Activated naive CD4-positive, alpha-beta T cell treated with anti-CD3 and anti-CD28 coated beads, Interleukin-2, amount 10 ng/mL, durations not matched to agents 7 days and 5 days (primary cell): ENCODE measurements around the gene SF3A1.
A peak's percentile ranks its signal among the peaks of the same experiment; 100 is the strongest.

Experiments used
- CTCF ChIA-PET: fragments of 350-600 bp; sonication (Branson Sonifier 250); formaldehyde crosslinking; loops from one replicate; lab custom pipeline; 2021; ENCODE audit warnings: antibody characterized with exemption; lab: Charles Lee
- DNase-seq: peaks from one replicate; pipeline ENCODE4 v3.0.0-alpha.2; 2020
- H3K27ac Mint-ChIP-seq: one replicate; pipeline ENCODE4 v1.8.0; 2021; ENCODE audit warnings: mild to moderate bottlenecking, moderate library complexity, mixed read lengths
- H3K27me3 Mint-ChIP-seq: one replicate; pipeline ENCODE4 v1.8.0; 2021; ENCODE audit warnings: mild to moderate bottlenecking, mixed read lengths
- H3K36me3 Mint-ChIP-seq: one replicate; pipeline ENCODE4 v1.8.0; 2021; ENCODE audit warnings: mixed read lengths
- H3K4me1 Mint-ChIP-seq: one replicate; pipeline ENCODE4 v1.8.0; 2021; ENCODE audit warnings: mixed read lengths
- H3K4me3 Mint-ChIP-seq: one replicate; pipeline ENCODE4 v1.8.0; 2021; ENCODE audit warnings: mild to moderate bottlenecking, moderate library complexity, mixed read lengths
- H3K9me3 Mint-ChIP-seq: one replicate; pipeline ENCODE4 v1.8.0; 2021; ENCODE audit warnings: mixed read lengths

Gene SF3A1

DNA sequence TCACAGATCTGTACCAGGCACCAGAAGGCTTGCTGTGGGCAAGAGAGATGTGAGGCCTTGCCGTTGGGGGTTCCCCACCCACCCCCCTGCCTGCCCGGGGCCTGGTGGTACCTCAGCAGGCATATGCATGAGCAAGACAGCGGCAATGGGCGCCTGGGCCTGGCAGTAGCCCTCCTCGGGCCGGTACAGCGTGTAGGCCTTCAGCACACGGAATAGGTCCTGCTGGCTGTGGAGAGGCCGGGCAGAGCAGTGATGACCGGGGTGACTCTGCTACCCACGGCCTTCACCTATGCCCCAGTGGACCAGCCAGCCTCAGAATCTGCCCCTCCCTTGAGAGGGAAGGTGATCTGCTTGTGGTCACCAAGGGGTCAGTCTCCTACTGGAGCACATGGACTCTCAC, 61.9 kb downstream of the SF3A1 start:
- H3K27me3 Mint-ChIP-seq, result no peaks in the 10 kb centered on the region
- H3K4me3 Mint-ChIP-seq, result no peak overlapping the region
- H3K9me3 Mint-ChIP-seq, result no peaks in the 10 kb centered on the region
- H3K4me1 Mint-ChIP-seq, result peaks cover 72% of the 10 kb centered on the region
- no peak for DNase-seq
- peaks cover 56% of the 10 kb centered on the region for H3K36me3 Mint-ChIP-seq
- H3K27ac Mint-ChIP-seq, result no peak overlapping the region
- CTCF ChIA-PET, result no interaction called here

- CTCF ChIA-PET, result interaction anchor here (8.7 kb wide), 1 partner anchor 12 kb away, joined by 57 read pairs; no protein-coding TSS in a partner anchor
- Mint-ChIP-seq H3K9me3 (no peaks in the 10 kb centered on the region), H3K27me3 (no peaks in the 10 kb centered on the region), H3K4me3 (no peak overlapping the region), H3K36me3 (peaks cover 52% of the 10 kb centered on the region), H3K4me1 (peaks cover 70% of the 10 kb centered on the region), H3K27ac (peak overlapping the region; percentile 77)
- no peak for DNase-seq
Observed at GRCh38 chr22:30294066-30294465, 62.6 kb downstream of the SF3A1 start.

GRCh38 chr22:30293026-30293425, 63.7 kb downstream of the SF3A1 start:
- Mint-ChIP-seq H3K27me3 (no peaks in the 10 kb centered on the region), H3K4me1 (peaks cover 70% of the 10 kb centered on the region), H3K27ac (no peak overlapping the region), H3K9me3 (no peaks in the 10 kb centered on the region), H3K4me3 (no peak overlapping the region), H3K36me3 (peaks cover 43% of the 10 kb centered on the region)
- no peak for DNase-seq
- CTCF ChIA-PET, result interaction anchor here (8.7 kb wide), 1 partner anchor 13 kb away, joined by 57 read pairs; no protein-coding TSS in a partner anchor

- CTCF ChIA-PET, result interaction anchor here (6.7 to 8.7 kb wide), 3 partner anchors 13 to 96 kb away, joined by 57 to 252 read pairs (median 62); partner anchors contain the start of genes RNF215 and TBC1D10A
- H3K9me3 Mint-ChIP-seq, result no peaks in the 10 kb centered on the region
- H3K4me3 Mint-ChIP-seq, result no peak overlapping the region
- H3K27ac Mint-ChIP-seq, result no peak overlapping the region
- DNase-seq, result no peak
- peaks cover 36% of the 10 kb centered on the region for H3K36me3 Mint-ChIP-seq
- no peaks in the 10 kb centered on the region for H3K27me3 Mint-ChIP-seq
- peaks cover 70% of the 10 kb centered on the region for H3K4me1 Mint-ChIP-seq
Observed at GRCh38 chr22:30292069-30292970, 64.4 kb downstream of the SF3A1 start.

DNA sequence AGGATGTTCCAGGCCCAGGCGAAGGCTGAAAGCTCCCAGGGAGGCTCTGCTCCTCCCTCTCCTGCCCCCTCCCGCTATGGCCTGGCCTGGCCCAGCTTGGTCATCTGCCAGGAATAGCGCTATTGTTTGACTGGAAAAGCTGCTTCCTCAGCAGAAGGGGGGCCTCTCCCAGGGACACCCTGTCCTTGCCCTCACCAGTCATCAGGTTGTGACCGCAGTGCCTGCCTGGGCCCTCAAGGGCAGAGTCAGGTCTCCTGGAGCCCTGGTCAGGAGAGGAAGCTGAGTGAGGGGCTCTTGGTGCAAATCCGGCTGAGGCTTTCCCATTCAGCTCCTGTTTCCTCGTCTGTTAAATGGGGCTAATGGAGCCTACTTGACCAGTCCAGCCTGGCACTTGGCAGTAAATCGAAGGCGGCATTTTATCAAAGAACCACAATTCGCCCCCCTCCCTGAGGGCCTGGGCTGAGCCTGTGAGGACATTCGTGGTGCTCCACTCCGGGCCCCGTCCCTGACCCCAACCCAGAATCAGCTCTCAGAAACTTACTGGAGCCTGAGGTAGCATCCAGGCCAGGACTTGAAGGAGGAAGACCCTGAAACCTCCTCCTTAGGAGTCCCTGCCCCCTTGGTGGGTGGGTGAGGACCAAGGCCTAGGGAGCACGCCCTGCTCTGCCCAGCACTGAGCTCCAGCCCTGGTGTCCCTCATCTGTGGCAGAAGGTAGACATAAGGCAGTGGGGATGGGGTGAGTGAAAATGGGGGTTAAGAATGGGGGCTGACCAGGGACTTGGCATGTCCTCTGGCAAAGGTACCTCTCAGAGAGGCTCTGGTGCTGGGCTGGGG, 65.4 kb downstream of the SF3A1 start:
- peaks cover 29% of the 10 kb centered on the region for H3K36me3 Mint-ChIP-seq
- DNase-seq, result no peak
- peaks cover 70% of the 10 kb centered on the region for H3K4me1 Mint-ChIP-seq
- H3K27me3 Mint-ChIP-seq, result no peaks in the 10 kb centered on the region
- CTCF ChIA-PET, result interaction anchor here (0.9 to 8.7 kb wide), 6 partner anchors 14 to 97 kb away, joined by 3 to 252 read pairs (median 58); partner anchors contain the start of genes RNF215 and TBC1D10A
- H3K4me3 Mint-ChIP-seq, result no peak overlapping the region
- peak overlapping the region; percentile 87 for H3K27ac Mint-ChIP-seq
- H3K9me3 Mint-ChIP-seq, result no peaks in the 10 kb centered on the region

- Mint-ChIP-seq H3K27me3 (no peaks in the 10 kb centered on the region), H3K27ac (peak overlapping the region; percentile 87), H3K36me3 (peaks cover 25% of the 10 kb centered on the region), H3K9me3 (no peaks in the 10 kb centered on the region), H3K4me1 (peaks cover 65% of the 10 kb centered on the region), H3K4me3 (peak overlapping the region; percentile 81)
- CTCF ChIA-PET, result interaction anchor here (0.9 to 8.7 kb wide), 10 partner anchors 11 to 184 kb away, joined by 3 to 252 read pairs (median 31); partner anchors contain the start of genes RNF215 and TBC1D10A
- DNase-seq, result peak; percentile 38
Observed at GRCh38 chr22:30290342-30291057, 66.2 kb downstream of the SF3A1 start.

DNA sequence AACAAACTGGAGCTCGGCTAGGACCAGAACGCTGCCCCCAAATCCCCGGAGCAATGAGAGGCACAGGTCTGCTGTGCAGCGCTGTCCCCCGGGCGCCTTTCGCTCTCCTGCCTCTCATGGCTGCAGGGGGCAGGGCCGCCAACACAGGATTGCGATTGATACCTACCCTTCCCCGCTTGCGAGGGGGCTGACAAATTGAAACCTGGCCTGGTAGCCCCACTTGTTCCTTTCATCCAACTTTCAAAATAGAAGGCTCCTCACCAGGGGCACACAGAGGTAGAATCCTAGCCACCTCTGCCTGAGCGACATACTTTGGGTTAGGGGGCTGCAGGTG, 66.7 kb downstream of the SF3A1 start:
- H3K4me1 Mint-ChIP-seq, result peaks cover 67% of the 10 kb centered on the region

DNA sequence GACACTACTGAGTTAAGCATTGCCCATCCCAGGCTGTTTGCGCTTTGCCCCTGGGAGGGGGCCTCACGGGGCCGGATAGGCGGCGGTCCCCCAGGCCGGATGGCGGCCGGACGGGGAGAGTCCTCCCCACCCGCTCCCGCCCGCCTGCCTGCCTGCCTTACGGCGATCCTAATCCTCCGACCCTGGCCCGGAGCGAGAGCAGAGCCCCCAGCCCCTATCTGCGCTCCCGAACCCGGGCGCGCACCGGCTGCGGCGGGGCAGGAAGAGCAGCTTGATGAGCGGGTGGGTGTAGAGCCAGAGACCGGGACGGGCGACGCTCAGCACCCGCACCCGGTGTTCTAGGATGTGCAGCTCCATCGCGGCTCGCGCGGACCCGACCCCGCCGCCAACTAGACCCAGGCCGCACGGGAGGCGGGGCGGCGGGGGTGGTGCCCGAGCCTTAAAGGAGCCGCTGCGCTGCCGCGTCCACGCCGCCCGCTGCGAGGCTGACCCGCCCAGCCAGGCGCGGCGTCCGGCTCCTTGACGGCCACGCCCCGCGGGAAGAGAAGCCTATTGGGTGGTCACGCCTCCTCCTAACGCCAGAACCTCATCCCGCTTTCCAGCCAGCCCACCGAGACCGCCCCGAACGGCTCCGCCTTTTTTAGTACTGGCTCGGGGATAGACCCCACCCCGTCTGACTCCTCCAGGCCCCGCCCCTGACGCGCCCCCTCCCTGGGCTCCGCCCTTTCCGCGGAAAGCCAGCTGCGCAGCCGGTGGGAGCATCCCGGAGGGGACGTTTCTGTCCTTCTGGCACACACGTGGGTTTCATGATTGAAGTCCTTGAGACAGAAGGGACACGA, 67.3 kb downstream of the SF3A1 start, which contains the start of gene CASTOR1:
Gene CASTOR1, minus strand, starts transcription at position 365 of the 839 bp plus-strand sequence. Its CDS starts 8 bp downstream, at position 357.
- Mint-ChIP-seq H3K4me1 (peaks cover 72% of the 10 kb centered on the region), H3K4me3 (peak within 1 kb of the TSS; percentile 81), H3K27me3 (no peaks in the 10 kb centered on the region), H3K27ac (peak within 1 kb of the TSS; percentile 87), H3K36me3 (peaks cover 29% of the 10 kb centered on the region), H3K9me3 (no peaks in the 10 kb centered on the region)
- CTCF ChIA-PET, result interaction anchor here (0.6 to 8.7 kb wide), 18 partner anchors 11 to 183 kb away, joined by 3 to 252 read pairs (median 11); partner anchors contain the start of genes RNF215 and TBC1D10A
- peak; percentile 96 for DNase-seq

More for the DNA sequence above, 66.7 kb downstream of the SF3A1 start:
- Mint-ChIP-seq H3K9me3 (no peaks in the 10 kb centered on the region), H3K36me3 (peaks cover 26% of the 10 kb centered on the region), H3K27me3 (no peaks in the 10 kb centered on the region), H3K4me3 (peak overlapping the region; percentile 81), H3K27ac (peak overlapping the region; percentile 87)
- CTCF ChIA-PET, result interaction anchor here (1.0 to 8.7 kb wide), 10 partner anchors 12 to 184 kb away, joined by 3 to 252 read pairs (median 33); partner anchors contain the start of genes RNF215 and TBC1D10A
- DNase-seq, result no peak

- Mint-ChIP-seq H3K9me3 (no peaks in the 10 kb centered on the region), H3K27ac (peak overlapping the region; percentile 80), H3K4me1 (peaks cover 76% of the 10 kb centered on the region), H3K27me3 (no peaks in the 10 kb centered on the region), H3K36me3 (peaks cover 24% of the 10 kb centered on the region), H3K4me3 (peak overlapping the region; percentile 81)
- CTCF ChIA-PET, result interaction anchor here (0.6 to 8.7 kb wide), 42 partner anchors 11 to 652 kb away, joined by 3 to 252 read pairs (median 5); partner anchors contain the start of genes CCDC157, RNF215, SEC14L2 and SF3A1
- no peak for DNase-seq
Observed at GRCh38 chr22:30288419-30289140, 68.1 kb downstream of the SF3A1 start.

DNA sequence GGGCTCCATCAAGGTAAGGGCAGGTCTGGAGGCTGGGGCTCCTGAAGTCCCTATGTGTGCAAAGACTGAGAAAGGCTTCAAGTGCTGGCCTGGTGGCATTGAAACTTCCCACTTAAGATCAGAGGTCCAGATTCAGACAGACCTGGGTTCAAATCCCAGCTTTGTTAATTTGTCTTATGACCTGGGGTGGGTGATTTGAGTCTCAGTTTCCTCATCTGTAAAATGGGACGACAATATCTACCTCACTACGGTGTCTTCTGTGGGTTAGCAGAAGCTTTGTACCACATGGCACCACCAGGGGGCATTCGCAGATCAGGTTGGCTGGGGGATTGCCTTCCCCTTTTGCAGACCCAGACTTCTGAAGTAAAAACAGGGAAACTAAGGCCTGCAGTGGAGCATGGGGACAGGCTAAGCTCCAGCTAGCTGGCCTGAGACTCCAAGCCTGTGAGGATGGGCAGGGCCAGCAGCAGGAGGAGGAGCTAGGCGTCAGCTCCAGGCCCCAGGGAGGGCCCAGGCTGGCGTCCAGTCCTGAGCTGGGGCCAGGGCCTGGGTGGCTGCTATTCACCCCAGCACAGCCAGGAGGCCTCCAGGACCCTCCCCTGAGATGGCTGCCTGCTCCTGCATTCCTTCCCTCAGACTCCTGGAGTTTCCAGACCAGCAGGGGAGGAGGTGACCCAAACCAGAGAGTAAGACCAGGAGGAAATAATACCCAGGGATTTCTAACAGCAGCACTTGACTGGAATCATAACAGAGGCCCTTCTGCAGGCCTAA, 68.9 kb downstream of the SF3A1 start:
- H3K27ac Mint-ChIP-seq, result peak overlapping the region; percentile 80
- H3K4me3 Mint-ChIP-seq, result peak overlapping the region; percentile 81
- peaks cover 83% of the 10 kb centered on the region for H3K4me1 Mint-ChIP-seq
- H3K27me3 Mint-ChIP-seq, result no peaks in the 10 kb centered on the region
- no peaks in the 10 kb centered on the region for H3K9me3 Mint-ChIP-seq
- peaks cover 17% of the 10 kb centered on the region for H3K36me3 Mint-ChIP-seq
- DNase-seq, result peak; percentile 94
- CTCF ChIA-PET, result interaction anchor here (0.6 to 8.7 kb wide), 45 partner anchors 10 to 652 kb away, joined by 3 to 252 read pairs (median 5); partner anchors contain the start of genes CCDC157, RNF215, SEC14L2 and SF3A1
